ENCODE results near the gene E2F8.

Gene E2F8

DNA sequence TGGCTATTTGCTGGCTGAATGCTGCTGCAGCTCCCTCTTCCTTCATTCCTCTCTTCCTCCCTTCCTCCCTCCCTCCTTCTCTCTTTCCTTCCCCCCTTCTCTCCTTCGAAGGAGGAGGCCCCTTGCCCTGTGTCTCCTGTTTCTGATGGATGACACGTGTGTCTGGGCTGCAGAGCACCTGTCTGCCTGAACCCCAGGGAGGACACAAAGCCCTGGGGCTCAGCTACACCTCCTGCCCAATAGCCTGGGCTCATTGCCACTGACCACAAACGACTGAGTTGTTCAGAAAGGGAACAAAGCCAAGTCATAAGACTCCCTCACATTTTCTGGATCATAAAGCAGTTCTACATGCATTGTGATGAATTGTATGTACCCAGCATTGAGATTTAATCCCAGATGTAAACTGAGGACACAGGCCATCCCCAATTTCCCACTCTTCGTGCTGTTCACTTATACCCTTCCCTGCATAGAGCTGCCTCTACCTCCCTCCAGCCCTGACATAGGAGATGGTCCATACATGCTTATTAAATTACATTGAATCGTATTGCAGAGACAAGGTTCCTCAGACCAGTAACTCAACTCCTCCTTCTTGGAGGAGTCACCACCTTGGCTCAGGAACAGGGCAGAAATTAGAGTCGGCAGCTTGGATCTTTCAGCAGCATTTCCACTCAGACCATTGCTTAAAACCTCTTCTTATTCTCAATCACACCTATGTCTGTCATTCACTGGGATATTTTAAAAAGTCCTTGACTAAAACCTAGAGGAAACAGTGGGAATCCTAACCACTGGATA lies 40.1 kb downstream of the E2F8 start:
- DNase-seq (ENCODE audit: low spot score): no peak
- in situ Hi-C loops (cut with MboI; ENCODE audit: low pct_unique_long_range_greater_than_20kb, low sequenced_read_pairs, unreplicated experiment): loop anchor here (25.0 kb wide), 1 partner anchor 112 kb away; no protein-coding TSS in a partner anchor
- TF ChIP-seq, protein P1, sequence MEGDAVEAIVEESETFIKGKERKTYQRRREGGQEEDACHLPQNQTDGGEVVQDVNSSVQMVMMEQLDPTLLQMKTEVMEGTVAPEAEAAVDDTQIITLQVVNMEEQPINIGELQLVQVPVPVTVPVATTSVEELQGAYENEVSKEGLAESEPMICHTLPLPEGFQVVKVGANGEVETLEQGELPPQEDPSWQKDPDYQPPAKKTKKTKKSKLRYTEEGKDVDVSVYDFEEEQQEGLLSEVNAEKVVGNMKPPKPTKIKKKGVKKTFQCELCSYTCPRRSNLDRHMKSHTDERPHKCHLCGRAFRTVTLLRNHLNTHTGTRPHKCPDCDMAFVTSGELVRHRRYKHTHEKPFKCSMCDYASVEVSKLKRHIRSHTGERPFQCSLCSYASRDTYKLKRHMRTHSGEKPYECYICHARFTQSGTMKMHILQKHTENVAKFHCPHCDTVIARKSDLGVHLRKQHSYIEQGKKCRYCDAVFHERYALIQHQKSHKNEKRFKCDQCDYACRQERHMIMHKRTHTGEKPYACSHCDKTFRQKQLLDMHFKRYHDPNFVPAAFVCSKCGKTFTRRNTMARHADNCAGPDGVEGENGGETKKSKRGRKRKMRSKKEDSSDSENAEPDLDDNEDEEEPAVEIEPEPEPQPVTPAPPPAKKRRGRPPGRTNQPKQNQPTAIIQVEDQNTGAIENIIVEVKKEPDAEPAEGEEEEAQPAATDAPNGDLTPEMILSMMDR (IDR thresholded peaks at IDR 0.05; ENCODE audit: extremely low read depth, insufficient read depth, missing control alignments): no peak

DNA sequence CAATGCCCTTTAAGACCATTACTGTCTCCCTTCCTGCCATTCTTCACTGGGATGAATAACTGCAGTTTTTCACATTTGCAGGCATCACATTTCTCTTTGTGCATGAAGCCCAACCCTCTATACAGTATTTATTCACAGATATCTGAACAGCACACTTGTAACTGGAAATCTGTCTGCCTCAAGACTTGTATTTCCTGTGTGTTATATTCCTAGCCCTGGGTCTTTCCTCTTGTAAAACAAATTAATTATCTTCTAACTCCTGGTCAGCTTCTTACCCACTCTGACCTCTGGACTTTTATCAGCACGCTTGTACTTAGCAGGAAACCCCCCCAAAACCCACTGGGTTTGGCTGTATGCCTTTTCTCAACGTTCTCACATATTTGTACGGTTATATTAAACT lies 41.0 kb downstream of the E2F8 start:
- TF ChIP-seq, protein P1 (IDR thresholded peaks at IDR 0.05; ENCODE audit: extremely low read depth, insufficient read depth, missing control alignments): no peak
- no peak for DNase-seq (ENCODE audit: low spot score)
- in situ Hi-C loops (cut with MboI; ENCODE audit: low pct_unique_long_range_greater_than_20kb, low sequenced_read_pairs, unreplicated experiment): loop anchor here (25.0 kb wide), 1 partner anchor 113 kb away; no protein-coding TSS in a partner anchor

DNA sequence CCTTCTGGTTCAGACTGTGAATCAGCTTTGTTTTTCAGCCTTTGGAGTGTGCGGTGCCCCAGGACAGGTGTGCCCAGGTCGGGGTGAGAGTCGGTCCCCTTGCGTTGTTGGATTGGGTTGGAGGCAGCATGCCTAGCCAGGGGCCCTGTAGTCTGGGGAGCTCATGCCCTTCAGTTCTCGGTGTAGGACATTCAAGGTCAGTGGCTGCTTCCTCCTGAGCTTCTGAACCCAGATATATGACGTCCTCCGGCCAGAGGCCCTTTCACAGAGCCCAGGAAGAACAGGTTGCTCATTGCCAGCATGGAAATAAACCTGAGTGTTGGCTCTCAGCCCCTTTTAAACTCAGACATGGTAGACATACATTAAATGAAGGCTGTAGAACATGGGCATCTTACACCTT lies 41.7 kb downstream of the E2F8 start:
- in situ Hi-C loops (cut with MboI; ENCODE audit: low pct_unique_long_range_greater_than_20kb, low sequenced_read_pairs, unreplicated experiment): no loop called here
- no peak for DNase-seq (ENCODE audit: low spot score)
- TF ChIP-seq, protein P1 (IDR thresholded peaks at IDR 0.05; ENCODE audit: extremely low read depth, insufficient read depth, missing control alignments): no peak

DNA sequence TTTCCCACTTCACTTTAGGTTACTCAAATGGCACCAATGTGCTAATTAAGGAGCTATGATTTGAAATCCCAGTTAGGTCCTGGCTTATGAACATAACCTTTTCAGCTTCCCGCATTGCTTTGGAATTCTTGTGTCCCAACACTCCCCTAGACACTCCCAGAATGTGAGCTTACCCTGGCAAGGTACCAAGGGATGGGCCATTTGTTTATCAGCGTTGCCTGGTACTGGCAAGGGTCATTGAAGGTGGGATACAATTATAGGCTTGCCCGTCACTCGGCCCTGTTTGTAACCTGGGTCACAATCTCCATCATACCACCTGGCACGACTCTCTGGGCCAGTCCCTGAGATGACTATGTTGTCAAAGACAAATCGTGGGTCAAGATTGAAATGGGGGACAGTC lies 44.3 kb downstream of the E2F8 start:
- no peak for DNase-seq (ENCODE audit: low spot score)

DNA sequence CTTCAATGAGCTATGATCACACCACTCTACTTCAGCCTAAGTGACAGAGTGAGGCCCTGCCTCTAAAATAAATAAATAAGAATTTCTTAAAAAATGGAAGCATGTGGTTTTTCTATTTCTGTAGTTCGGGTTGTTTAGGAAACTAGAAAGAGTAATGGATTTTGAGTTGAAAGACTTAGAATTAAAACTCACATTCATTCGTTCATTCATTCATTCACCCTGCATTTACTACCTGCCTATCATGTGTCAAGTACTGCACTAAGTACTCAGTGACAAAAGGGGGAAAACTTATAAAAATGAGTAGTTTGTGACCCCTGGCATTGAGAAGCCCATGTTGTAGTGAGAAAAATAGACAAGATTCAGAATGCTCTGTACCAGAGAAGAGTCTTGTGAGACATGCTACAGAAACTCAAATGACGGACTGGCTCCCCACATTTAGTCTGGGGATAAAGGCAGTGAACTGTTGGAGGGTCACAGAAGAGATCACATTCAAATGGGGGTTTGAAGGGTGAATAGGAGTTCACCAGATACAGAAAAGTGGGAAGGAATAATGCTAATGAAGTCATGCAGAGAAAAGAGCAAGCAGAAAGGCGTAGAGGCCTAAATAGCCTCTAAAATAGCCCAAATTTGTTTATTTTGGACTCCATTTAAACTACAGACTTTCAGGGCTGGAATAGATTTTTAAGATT lies 46.0 kb downstream of the E2F8 start:
- in situ Hi-C loops (cut with MboI; ENCODE audit: low pct_unique_long_range_greater_than_20kb, low sequenced_read_pairs, unreplicated experiment): no loop called here
- TF ChIP-seq, protein P1 (IDR thresholded peaks at IDR 0.05; ENCODE audit: extremely low read depth, insufficient read depth, missing control alignments): no peak
- DNase-seq (ENCODE audit: low spot score): no peak

More for the DNA sequence above, 44.3 kb downstream of the E2F8 start:
- in situ Hi-C loops (cut with MboI; ENCODE audit: low pct_unique_long_range_greater_than_20kb, low sequenced_read_pairs, unreplicated experiment): no loop called here
- TF ChIP-seq, protein P1 (IDR thresholded peaks at IDR 0.05; ENCODE audit: extremely low read depth, insufficient read depth, missing control alignments): no peak

DNA sequence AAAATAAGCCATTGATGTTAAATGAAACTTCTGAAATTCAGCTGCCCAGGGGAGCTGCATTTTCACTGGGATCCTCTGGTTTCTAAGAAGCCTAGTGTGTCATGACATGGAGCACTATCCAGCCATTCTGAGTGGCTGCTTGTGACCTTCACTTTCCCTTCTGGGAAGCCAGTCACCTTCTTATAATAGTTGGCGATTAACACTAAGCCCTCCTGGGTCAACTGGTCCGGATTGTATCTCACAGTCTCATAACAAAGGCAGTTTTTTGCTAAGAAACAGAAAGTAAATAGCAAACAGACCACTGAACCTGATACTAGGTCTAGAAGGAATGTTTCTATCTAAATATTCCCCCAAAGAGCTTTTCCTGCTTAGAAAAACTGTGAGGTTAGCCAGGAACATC lies 46.8 kb downstream of the E2F8 start:
- DNase-seq (ENCODE audit: low spot score): no peak
- TF ChIP-seq, protein P1 (IDR thresholded peaks at IDR 0.05; ENCODE audit: extremely low read depth, insufficient read depth, missing control alignments): no peak
- in situ Hi-C loops (cut with MboI; ENCODE audit: low pct_unique_long_range_greater_than_20kb, low sequenced_read_pairs, unreplicated experiment): no loop called here

Data from GM13977 (cell line).